SJCRH30 (cell line): ENCODE data around the gene DNAI4. TPM values are rescaled to one million over a fixed set of nuclear protein-coding genes. Genes with fewer than 3 reads are reported as not detected.
A peak's percentile ranks its signal among the peaks of the same experiment; 100 is the strongest.
"Not testable (repeated sequence)": the region's sequence is repeated elsewhere in the genome, so short reads cannot be mapped to it uniquely, and the experiment has no call there.

Experiments
- DNase-seq, 2 experiments: peaks; one replicate each; pipeline ENCODE4 v3.0.0-alpha.2; 2015 to 2020
- H3K27ac ChIP-seq: fragments of 250-450 bp; sonication (Bioruptor Pico); 2 replicates; pipeline ENCODE4 v1.5.1; 2020; ENCODE audit warnings: mild to moderate bottlenecking, moderate library complexity
- H3K27me3 ChIP-seq: fragments of 250-450 bp; sonication (Bioruptor Pico); 2 replicates; pipeline ENCODE4 v1.5.1; 2020; ENCODE audit warnings: mild to moderate bottlenecking, moderate library complexity
- H3K36me3 ChIP-seq: fragments of 250-450 bp; sonication (Bioruptor Pico); 2 replicates; pipeline ENCODE4 v1.5.1; 2020; ENCODE audit warnings: mild to moderate bottlenecking, moderate library complexity
- H3K4me1 ChIP-seq: fragments of 250-450 bp; sonication (Bioruptor Pico); 2 replicates; pipeline ENCODE4 v1.5.1; 2020; ENCODE audit warnings: mild to moderate bottlenecking, moderate library complexity
- H3K4me3 ChIP-seq: fragments of 250-450 bp; sonication (Bioruptor Pico); 2 replicates; pipeline ENCODE4 v1.5.1; 2020; ENCODE audit warnings: mild to moderate bottlenecking, moderate library complexity
- H3K9me3 ChIP-seq: fragments of 250-450 bp; sonication (Bioruptor Pico); replicated peaks from 2 replicates; pipeline ENCODE4 v1.5.1; 2020; ENCODE audit warnings: mild to moderate bottlenecking, moderate library complexity
- total RNA-seq: library from RNA; depleted of rRNA; stranded (reverse); fragments of >200 nt; shearing (Covaris generic); gene quantifications from 2 replicates; pipeline ENCODE4 v1.2.3, GENCODE V29; 2014

DNAI4 gene
- total RNA-seq, 1 experiment from 2014 or later, result 0.32 TPM

DNA sequence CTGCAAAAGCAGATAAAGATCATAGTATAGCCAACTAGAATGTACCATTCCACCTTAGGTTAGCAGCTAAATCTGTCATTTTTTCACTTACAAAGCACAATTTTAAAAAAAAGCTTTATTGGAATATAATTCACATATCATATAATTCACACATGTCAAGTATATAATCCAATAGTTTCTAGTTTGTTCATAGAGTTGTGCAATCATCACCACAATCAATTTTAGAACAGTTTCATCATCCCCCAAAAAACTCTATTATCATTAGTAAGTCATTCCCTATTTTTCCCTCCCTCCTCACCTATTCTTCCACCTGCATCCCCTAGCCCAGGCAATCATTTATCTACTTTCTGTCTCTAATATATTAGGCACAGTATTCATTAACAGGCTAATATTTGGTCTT lies 91.5 kb downstream of the DNAI4 start:
- DNase-seq, result no peak
- H3K27me3 ChIP-seq, result no peaks in the 10 kb centered on the region
- no peak overlapping the region for H3K4me3 ChIP-seq
- H3K27ac ChIP-seq, result no peak overlapping the region
- no peaks in the 10 kb centered on the region for H3K9me3 ChIP-seq
- H3K4me1 ChIP-seq, result peaks cover 10% of the 10 kb centered on the region; the same call in 1 of the 2 replicates
- no peaks in the 10 kb centered on the region for H3K36me3 ChIP-seq

GRCh38 chr1:66831529-66832239 lies 93.0 kb downstream of the DNAI4 start:
- no peaks in the 10 kb centered on the region for H3K27me3 ChIP-seq
- DNase-seq, result peak; percentile 33 to 51
- H3K4me3 ChIP-seq, result no peak overlapping the region
- no peaks in the 10 kb centered on the region for H3K9me3 ChIP-seq
- no peak overlapping the region for H3K27ac ChIP-seq
- no peaks in the 10 kb centered on the region for H3K36me3 ChIP-seq
- H3K4me1 ChIP-seq, result peaks cover 10% of the 10 kb centered on the region

GRCh38 chr1:66824771-66825170 lies 99.9 kb downstream of the DNAI4 start:
- Histone ChIP-seq H3K4me1 (no peaks in the 10 kb centered on the region; the same call in 1 of the 2 replicates), H3K9me3 (no peaks in the 10 kb centered on the region), H3K4me3 (no peak overlapping the region), H3K36me3 (no peaks in the 10 kb centered on the region), H3K27ac (no peak overlapping the region), H3K27me3 (no peaks in the 10 kb centered on the region)
- no peak for DNase-seq

DNA sequence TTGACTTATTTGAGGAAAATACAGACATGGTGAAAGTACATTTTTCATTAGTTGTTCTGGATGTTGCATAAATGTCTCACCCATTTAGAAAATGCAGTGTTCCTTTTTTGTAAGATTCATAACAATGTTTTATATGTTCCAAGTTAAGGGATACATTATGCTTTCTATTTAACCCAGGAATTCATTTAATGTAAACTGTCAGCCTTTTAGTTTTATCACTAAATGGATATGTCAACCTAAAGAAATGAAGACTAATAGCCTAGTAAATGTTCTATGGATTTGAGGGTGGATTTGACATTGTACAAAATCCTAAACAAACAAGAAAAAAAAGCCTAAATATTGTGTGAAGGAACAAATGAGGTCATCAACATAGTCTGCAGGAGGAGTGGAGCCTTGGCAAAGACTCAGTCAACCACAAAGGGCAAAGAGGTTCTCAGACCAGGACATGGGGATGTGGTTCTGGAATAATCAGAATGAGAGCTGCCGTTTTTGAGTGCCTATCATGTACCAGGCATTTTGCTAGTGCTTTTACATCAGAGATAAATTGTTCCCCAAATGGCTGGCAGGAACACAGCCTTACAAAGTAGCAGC lies 114.8 kb downstream of the DNAI4 start:
- H3K4me3 ChIP-seq, result no peak overlapping the region
- no peaks in the 10 kb centered on the region for H3K36me3 ChIP-seq
- no peak for DNase-seq
- no peaks in the 10 kb centered on the region for H3K4me1 ChIP-seq
- no peak overlapping the region for H3K27ac ChIP-seq
- no peaks in the 10 kb centered on the region for H3K9me3 ChIP-seq
- no peaks in the 10 kb centered on the region for H3K27me3 ChIP-seq

DNA sequence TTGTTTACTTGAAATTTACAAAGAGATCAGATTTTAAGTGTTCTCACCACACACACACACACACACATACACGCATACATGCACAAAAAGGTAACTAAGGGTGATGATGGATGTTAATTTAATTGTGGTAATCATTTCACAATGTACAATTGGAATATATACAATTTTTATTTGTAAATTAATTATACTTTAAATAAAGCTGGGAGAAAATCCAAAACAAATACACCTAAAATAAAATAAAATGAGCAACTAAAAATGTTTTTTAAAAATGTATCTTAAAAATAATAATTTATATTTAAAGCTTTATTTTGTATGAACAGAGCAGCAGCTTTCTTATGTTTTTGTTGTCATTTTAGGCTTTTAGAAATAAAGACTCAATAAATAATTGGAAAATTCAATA lies 115.4 kb downstream of the DNAI4 start:
- H3K27me3 ChIP-seq, result no peaks in the 10 kb centered on the region
- DNase-seq, result no peak
- H3K36me3 ChIP-seq, result no peaks in the 10 kb centered on the region
- no peak overlapping the region for H3K27ac ChIP-seq
- no peak overlapping the region for H3K4me3 ChIP-seq
- H3K9me3 ChIP-seq, result no peaks in the 10 kb centered on the region
- H3K4me1 ChIP-seq, result no peaks in the 10 kb centered on the region

- not testable (repeated sequence) for H3K27ac ChIP-seq, H3K36me3 ChIP-seq, H3K4me3 ChIP-seq, H3K27me3 ChIP-seq, DNase-seq, H3K4me1 ChIP-seq, H3K9me3 ChIP-seq
These were observed 128.8 kb downstream of the DNAI4 start for GRCh38 chr1:66795839-66796238.

- Histone ChIP-seq H3K4me3 (no peak overlapping the region), H3K4me1 (no peaks in the 10 kb centered on the region), H3K36me3 (no peaks in the 10 kb centered on the region), H3K27me3 (no peaks in the 10 kb centered on the region; the same call in 1 of the 2 replicates), H3K27ac (no peak overlapping the region), H3K9me3 (no peaks in the 10 kb centered on the region)
- no peak for DNase-seq
These were observed 132.7 kb downstream of the DNAI4 start for GRCh38 chr1:66791621-66792610.

- H3K27ac ChIP-seq, result no peak overlapping the region
- no peaks in the 10 kb centered on the region for H3K36me3 ChIP-seq
- H3K9me3 ChIP-seq, result no peaks in the 10 kb centered on the region
- H3K27me3 ChIP-seq, result no peaks in the 10 kb centered on the region; the same call in 1 of the 2 replicates
- DNase-seq, result no peak
- no peaks in the 10 kb centered on the region for H3K4me1 ChIP-seq
- no peak overlapping the region for H3K4me3 ChIP-seq
These were observed 136.3 kb downstream of the DNAI4 start for GRCh38 chr1:66788231-66788939.

DNA sequence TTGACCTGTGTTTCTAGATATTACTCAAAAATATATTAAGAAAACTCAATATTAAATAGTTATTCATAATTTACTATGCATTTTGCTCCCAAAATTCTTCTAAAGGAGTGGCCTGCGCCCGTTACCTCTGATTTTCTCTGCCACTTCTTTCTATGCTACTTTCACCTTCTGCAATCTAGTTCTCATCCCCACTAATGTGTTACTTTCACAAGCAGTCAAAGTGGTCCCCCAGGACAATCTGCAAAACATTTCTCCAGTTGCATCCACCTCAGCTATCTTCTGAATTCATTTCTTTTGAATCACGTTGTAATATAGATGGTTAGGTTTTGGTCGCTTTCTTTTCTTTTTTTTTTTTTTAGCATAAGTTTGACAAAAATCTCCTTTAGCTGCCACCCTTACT lies 137.0 kb downstream of the DNAI4 start:
- DNase-seq, result no peak
- H3K27me3 ChIP-seq, result no peaks in the 10 kb centered on the region
- H3K4me3 ChIP-seq, result no peak overlapping the region
- H3K4me1 ChIP-seq, result no peaks in the 10 kb centered on the region
- H3K36me3 ChIP-seq, result no peaks in the 10 kb centered on the region
- H3K27ac ChIP-seq, result no peak overlapping the region
- no peaks in the 10 kb centered on the region for H3K9me3 ChIP-seq

- not testable (repeated sequence) for H3K9me3 ChIP-seq, DNase-seq, H3K4me3 ChIP-seq, H3K36me3 ChIP-seq, H3K27ac ChIP-seq, H3K4me1 ChIP-seq, H3K27me3 ChIP-seq
These were observed 138.9 kb downstream of the DNAI4 start for GRCh38 chr1:66785800-66786199.

DNA sequence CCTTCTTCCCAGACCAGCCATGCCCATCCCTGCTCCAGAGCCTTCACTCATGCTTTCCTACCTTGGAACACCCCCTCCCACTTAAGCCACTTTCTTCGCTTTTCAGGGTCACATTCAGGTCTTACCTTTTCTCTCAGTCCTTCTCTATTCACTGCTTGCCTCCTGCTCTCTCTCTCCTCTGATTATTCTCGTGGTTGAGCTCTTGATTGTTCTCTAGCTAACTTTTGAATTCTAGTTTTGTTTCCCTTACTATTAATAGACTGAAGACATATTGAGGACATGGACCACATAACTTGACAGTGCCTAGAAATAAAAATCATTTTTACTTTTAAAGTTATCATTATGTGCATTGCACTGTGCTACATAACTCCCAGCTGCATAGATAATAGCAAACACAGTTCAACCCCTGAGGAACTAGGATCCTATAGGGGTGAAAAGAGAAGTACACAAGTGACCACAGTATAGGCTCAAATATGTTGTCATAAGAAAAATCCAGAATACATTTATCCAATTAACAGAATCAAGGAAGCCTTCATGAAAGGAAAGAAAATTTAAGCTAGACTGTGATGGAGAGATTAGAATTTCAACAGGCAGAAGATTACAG lies 145.1 kb downstream of the DNAI4 start:
- no peaks in the 10 kb centered on the region for H3K27me3 ChIP-seq
- no peaks in the 10 kb centered on the region for H3K36me3 ChIP-seq
- DNase-seq, result no peak
- no peaks in the 10 kb centered on the region for H3K9me3 ChIP-seq
- H3K4me3 ChIP-seq, result no peak overlapping the region
- no peaks in the 10 kb centered on the region for H3K4me1 ChIP-seq
- no peak overlapping the region for H3K27ac ChIP-seq

GRCh38 chr1:66778969-66779368 lies 145.7 kb downstream of the DNAI4 start:
- no peaks in the 10 kb centered on the region for H3K4me1 ChIP-seq
- H3K27me3 ChIP-seq, result no peaks in the 10 kb centered on the region
- H3K4me3 ChIP-seq, result no peak overlapping the region
- no peak for DNase-seq
- no peaks in the 10 kb centered on the region for H3K36me3 ChIP-seq
- H3K9me3 ChIP-seq, result no peaks in the 10 kb centered on the region
- no peak overlapping the region for H3K27ac ChIP-seq

DNA sequence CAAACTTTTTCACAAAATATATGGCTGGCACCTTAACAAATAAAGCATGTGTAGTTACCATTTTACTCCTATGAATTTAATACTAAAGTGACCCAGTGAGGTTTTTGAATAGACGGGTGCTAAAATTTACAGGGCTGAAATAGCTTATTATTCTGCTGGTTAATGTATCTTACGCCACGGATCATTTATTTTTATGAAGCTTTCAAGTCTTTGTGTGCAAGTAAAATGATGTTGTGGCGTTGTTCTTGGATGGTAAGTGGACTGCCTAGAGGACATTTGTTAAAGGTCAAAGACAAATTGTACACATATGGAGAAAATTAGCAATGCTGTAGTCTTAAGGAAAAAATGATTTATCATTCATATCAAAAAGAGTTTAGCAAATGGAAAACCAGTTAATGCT lies 146.4 kb downstream of the DNAI4 start:
- Histone ChIP-seq H3K9me3 (no peaks in the 10 kb centered on the region), H3K27me3 (no peaks in the 10 kb centered on the region), H3K27ac (no peak overlapping the region), H3K36me3 (no peaks in the 10 kb centered on the region), H3K4me3 (no peak overlapping the region), H3K4me1 (no peaks in the 10 kb centered on the region)
- DNase-seq, result no peak

- no peak overlapping the region for H3K27ac ChIP-seq
- no peak for DNase-seq
- no peak overlapping the region for H3K4me3 ChIP-seq
- H3K9me3 ChIP-seq, result no peaks in the 10 kb centered on the region
- no peaks in the 10 kb centered on the region for H3K36me3 ChIP-seq
- H3K4me1 ChIP-seq, result no peaks in the 10 kb centered on the region
- no peaks in the 10 kb centered on the region for H3K27me3 ChIP-seq
These were observed 146.8 kb downstream of the DNAI4 start for GRCh38 chr1:66777831-66778230.
